Esophagus muscularis mucosa (tissue), 4 donors: ENCODE data around the gene HCFC1. TPM values are rescaled to one million over a fixed set of nuclear protein-coding genes. Genes with fewer than 3 reads are reported as not detected.

ENCODE experiments used
- DNase-seq: peaks from one replicate; pipeline ENCODE4 v3.0.0-alpha.2; 2017; ENCODE audit errors: extremely low spot score
- H3K27ac ChIP-seq, 4 donors: fragments of 200-600 bp; sonication (generic); replicated peaks in 1 of 4; 1 replicate in 3 of 4; 2 replicates in 1 of 4; pipeline ENCODE4 v1.5.1; 2016 to 2019; ENCODE audit warnings: mild to moderate bottlenecking in 1 of 4
- H3K27me3 ChIP-seq, 4 donors: fragments of 200-600 bp; sonication (generic); one replicate each; pipeline versions ENCODE4 v1.5.1 to v1.6.0; 2016 to 2019
- H3K36me3 ChIP-seq, 4 donors: fragments of 200-600 bp; sonication (generic); one replicate each; pipeline ENCODE4 v1.5.1; 2016 to 2019
- H3K4me1 ChIP-seq, 4 donors: fragments of 200-600 bp; sonication (generic); one replicate each; pipeline ENCODE4 v1.5.1; 2016 to 2019
- H3K4me3 ChIP-seq, 4 donors: fragments of 200-600 bp; sonication (generic); 1 replicate in 2 of 4; 2 replicates in 2 of 4; pipeline ENCODE4 v1.5.1; 2016 to 2019; ENCODE audit warnings: mild to moderate bottlenecking in 4 of 4, moderate library complexity in 1 of 4
- H3K9me3 ChIP-seq, 4 donors: fragments of 200-600 bp; sonication (generic); 1 replicate in 3 of 4; 2 replicates in 1 of 4; pipeline ENCODE4 v1.5.1; 2016 to 2019
- CTCF ChIP-seq, 3 experiments: fragments of 200-600 bp in 2 of 3; fragments of 450-650 bp in 1 of 3; sonication (generic) in 2 of 3; IDR thresholded peaks; one replicate each; pipeline ENCODE4 v1.5.1; 2017 to 2019; ENCODE audit warnings: antibody characterized with exemption in 3 of 3, mild to moderate bottlenecking in 2 of 3, moderate library complexity in 1 of 3
- EP300 ChIP-seq: sonication (generic); formaldehyde crosslinking; IDR thresholded peaks from one replicate; pipeline ENCODE4 v1.6.1; 2017; ENCODE audit warnings: antibody characterized with exemption
- POLR2A ChIP-seq: fragments of 450-650 bp; IDR thresholded peaks from one replicate; pipeline ENCODE4 v1.6.1; 2017; ENCODE audit warnings: antibody characterized with exemption, moderate library complexity, mild to moderate bottlenecking, low read depth
- POLR2AphosphoS5 ChIP-seq, 2 donors: sonication (generic); formaldehyde crosslinking; IDR thresholded peaks; one replicate each; pipeline ENCODE4 v1.6.1; 2017; ENCODE audit warnings: antibody characterized with exemption in 2 of 2
- WGBS: methylation state at CpG from one replicate; pipeline ENCODE4 v1.1.5; 2018; 5-methylcytosine and 5-hydroxymethylcytosine counted together
- intact Hi-C: fragments of 100-400 bp; cut with DNase I; formaldehyde crosslinking; loops from one replicate; pipeline ENCODE4 v1.15.1; 2023
- total RNA-seq, 4 donors: library from RNA; depleted of rRNA; stranded (reverse); fragments of >200 nt; gene quantifications; one replicate each; pipeline versions ENCODE4 v1.1.0 to v1.2.1, GENCODE V29; 2016

Gene HCFC1
- total RNA-seq, 4 donors from 2014 or later, result 50.7 to 102 (median 60.8) TPM

DNA sequence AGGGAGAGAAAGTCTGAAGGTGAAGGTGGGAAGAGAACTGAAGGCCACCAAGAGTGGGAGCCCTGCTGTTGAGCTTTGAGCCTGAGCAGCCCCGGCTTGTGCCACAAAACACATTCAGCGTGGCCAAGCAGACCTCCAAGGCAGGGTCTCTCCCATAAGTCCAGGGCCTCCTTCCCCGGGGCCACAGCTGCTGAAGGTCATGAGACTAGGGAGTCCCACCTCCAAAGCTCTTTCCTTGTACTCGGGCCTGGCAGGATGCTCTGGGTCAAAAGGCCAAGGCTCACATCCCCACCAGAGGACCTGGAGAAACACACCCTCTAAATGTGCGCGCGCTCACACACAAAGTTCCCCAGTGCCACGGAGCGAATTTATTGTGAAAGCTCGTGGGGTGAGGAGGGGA, 42.0 kb downstream of the HCFC1 start:
- Histone ChIP-seq H3K27ac (peak overlapping the region in 3 of 4 donors; percentile 30 to 94 (median 68)), H3K36me3 (peaks cover 0 to 45% (median 33%) of the 10 kb centered on the region in 4 donors), H3K4me3 (no peak overlapping the region), H3K4me1 (peaks cover 37 to 66% (median 45%) of the 10 kb centered on the region in 4 donors), H3K27me3 (no peaks in the 10 kb centered on the region), H3K9me3 (no peaks in the 10 kb centered on the region)
- TF ChIP-seq EP300 (no peak), CTCF (IDR thresholded peaks at IDR 0.05) (no peak), POLR2A (no peak), POLR2AphosphoS5 (IDR thresholded peaks at IDR 0.05) (no peak)
- intact Hi-C loops, result no loop called here
- WGBS, result 78% methylated on average over 10 of the region's 10 CpGs
- DNase-seq, result no peak

DNA sequence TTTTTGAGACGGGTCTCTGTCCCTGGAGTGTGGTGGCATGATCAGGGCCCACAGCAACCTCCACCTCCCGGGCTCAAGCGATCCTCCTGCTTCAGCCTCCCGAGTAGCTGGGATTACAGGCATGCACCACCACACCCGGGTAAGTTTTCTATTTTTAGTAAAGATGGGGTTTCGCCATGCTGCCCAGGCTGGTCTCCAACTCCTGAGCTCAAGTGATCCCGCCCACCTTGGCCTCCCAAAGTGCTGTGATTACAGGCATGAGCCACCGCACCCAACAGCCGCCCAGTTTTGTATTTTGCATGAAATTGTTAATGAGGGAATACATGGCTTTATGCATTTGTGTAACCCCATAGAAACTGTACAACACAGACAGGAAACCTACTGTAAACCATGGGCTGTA, 42.8 kb downstream of the HCFC1 start:
- Histone ChIP-seq H3K27me3 (no peaks in the 10 kb centered on the region), H3K36me3 (peaks cover 0 to 45% (median 33%) of the 10 kb centered on the region in 4 donors), H3K27ac (peak overlapping the region; percentile 59 to 94 (median 70)), H3K9me3 (no peaks in the 10 kb centered on the region), H3K4me1 (peaks cover 32 to 67% (median 47%) of the 10 kb centered on the region in 4 donors), H3K4me3 (peak overlapping the region in 3 of 4 donors; percentile 46 to 61 (median 59))
- DNase-seq, result no peak
- TF ChIP-seq CTCF (IDR thresholded peaks at IDR 0.05) (no peak), POLR2A (no peak), EP300 (no peak), POLR2AphosphoS5 (IDR thresholded peaks at IDR 0.05) (no peak)
- WGBS, result 68% methylated on average over 9 of the region's 9 CpGs
- intact Hi-C loops, result no loop called here

DNA sequence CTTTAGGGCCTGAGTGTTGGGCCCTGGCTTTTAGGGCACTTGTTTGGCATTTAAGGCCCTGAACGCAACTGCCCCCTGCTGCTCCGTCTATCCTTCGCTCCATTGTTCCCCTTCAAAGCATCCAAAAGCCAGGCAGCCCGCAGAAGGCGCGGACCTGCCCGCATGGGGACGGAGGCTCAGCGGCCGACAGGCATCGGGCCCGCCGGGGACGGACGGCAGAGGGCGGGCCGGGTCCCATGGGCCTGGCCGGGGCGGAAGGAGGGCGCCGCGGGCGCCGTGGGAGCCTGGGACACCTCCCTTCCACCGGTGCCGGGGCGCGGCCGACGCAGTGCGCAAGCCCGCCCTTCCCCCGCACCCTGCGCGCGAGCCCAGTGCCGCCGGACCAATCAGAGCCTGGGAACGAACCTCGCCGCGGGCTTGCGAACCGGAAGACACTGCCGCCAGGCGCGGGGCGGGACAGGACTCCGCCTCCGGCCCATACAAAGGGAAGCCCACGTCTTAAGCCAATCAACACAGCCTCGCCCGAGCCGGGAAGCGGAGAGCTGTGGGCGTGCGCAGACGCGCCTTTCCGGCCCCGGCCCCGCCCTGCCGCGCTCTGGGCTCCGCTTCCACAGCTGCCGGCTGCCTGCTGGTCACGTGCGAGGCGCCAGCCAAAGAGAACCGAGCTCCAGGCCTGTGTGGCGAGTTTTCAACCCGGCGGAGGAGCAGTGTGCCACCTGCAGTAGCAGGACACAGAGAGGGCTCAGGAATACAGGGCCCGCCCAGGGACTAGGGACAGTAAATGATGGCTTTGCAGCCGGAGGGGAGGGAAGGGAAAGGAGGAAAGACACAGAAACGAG, 43.5 kb downstream of the HCFC1 start:
- H3K9me3 ChIP-seq, result no peaks in the 10 kb centered on the region
- TF ChIP-seq EP300 (no peak), POLR2A (peak; percentile 73), POLR2AphosphoS5 (IDR thresholded peaks at IDR 0.05) (peak; percentile 84 to 85), CTCF (IDR thresholded peaks at IDR 0.05) (peak; percentile 22 to 32 (median 25))
- intact Hi-C loops, result no loop called here
- 33% methylated on average over 39 of the region's 76 CpGs for WGBS
- H3K36me3 ChIP-seq, result peaks cover 0 to 40% (median 32%) of the 10 kb centered on the region in 4 donors
- peak overlapping the region; percentile 88 to 97 (median 96) for H3K27ac ChIP-seq
- H3K4me3 ChIP-seq, result peak overlapping the region; percentile 59 to 69 (median 63)
- DNase-seq, result peak; percentile 96
- no peaks in the 10 kb centered on the region for H3K27me3 ChIP-seq
- H3K4me1 ChIP-seq, result peaks cover 34 to 67% (median 47%) of the 10 kb centered on the region in 4 donors

DNA sequence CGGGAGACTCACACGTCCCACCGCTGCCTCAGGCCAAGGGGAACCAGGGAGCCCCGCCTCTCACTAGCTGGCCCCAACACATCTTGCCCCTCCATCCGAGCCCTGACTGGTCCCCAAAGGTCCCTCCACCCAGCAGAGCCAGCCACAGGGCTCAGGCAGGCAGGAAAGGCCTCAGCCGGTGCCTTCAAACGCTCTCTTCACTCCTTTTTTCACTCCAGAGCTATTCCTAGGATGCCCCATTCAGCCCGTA, 44.0 kb downstream of the HCFC1 start:
- 31% methylated on average over 8 of the region's 8 CpGs for WGBS

More for the DNA sequence above, 44.0 kb downstream of the HCFC1 start:
- peaks cover 0 to 35% (median 29%) of the 10 kb centered on the region in 4 donors for H3K36me3 ChIP-seq
- H3K4me3 ChIP-seq, result peak overlapping the region; percentile 59 to 69 (median 63)
- H3K27ac ChIP-seq, result peak overlapping the region; percentile 88 to 97 (median 96)
- intact Hi-C loops, result no loop called here
- DNase-seq, result no peak
- H3K9me3 ChIP-seq, result no peaks in the 10 kb centered on the region
- TF ChIP-seq CTCF (IDR thresholded peaks at IDR 0.05), result no peak
- TF ChIP-seq POLR2A, result no peak
- TF ChIP-seq POLR2AphosphoS5 (IDR thresholded peaks at IDR 0.05), result no peak
- no peak for TF ChIP-seq EP300
- peaks cover 37 to 73% (median 51%) of the 10 kb centered on the region in 4 donors for H3K4me1 ChIP-seq
- no peaks in the 10 kb centered on the region for H3K27me3 ChIP-seq
